GM23338 (cell line): ENCODE measurements around the gene ADORA2A. TPM values are rescaled to one million over a fixed set of nuclear protein-coding genes. Genes with fewer than 3 reads are reported as not detected.

ENCODE experiments used
- ATAC-seq: fragments of 200-7000 bp; cut with Tn5 transposase; 3 replicates; pipeline ENCODE4 v1.9.1; 2020
- DNase-seq: peaks from one replicate; pipeline ENCODE4 v3.0.0-alpha.2; 2015; ENCODE audit warnings: low spot score
- H2AFZ ChIP-seq: fragments of 200-600 bp; sonication (generic); 2 replicates; pipeline ENCODE4 v1.8.0; 2016; ENCODE audit warnings: antibody characterized with exemption, mild to moderate bottlenecking, moderate library complexity
- H3F3A ChIP-seq: fragments of 200-600 bp; sonication (generic); replicated peaks from 2 replicates; pipeline ENCODE4 v1.8.0; 2017; ENCODE audit warnings: antibody characterized with exemption, mixed run types, low read depth
- H3K27ac ChIP-seq: fragments of 200-600 bp; sonication (generic); 2 replicates; pipeline ENCODE4 v1.6.1; 2016; ENCODE audit warnings: low read depth
- H3K27me3 ChIP-seq: fragments of 200-600 bp; sonication (generic); 2 replicates; pipeline ENCODE4 v1.8.0; 2016; ENCODE audit warnings: mild to moderate bottlenecking, mixed run types, moderate library complexity; ENCODE audit not compliant: insufficient read depth
- H3K36me3 ChIP-seq: fragments of 200-600 bp; sonication (generic); 2 replicates; pipeline ENCODE4 v1.8.0; 2016; ENCODE audit warnings: mild to moderate bottlenecking; ENCODE audit not compliant: insufficient read depth
- H3K4me1 ChIP-seq: fragments of 200-600 bp; sonication (generic); 2 replicates; pipeline ENCODE4 v1.8.0; 2016; ENCODE audit warnings: mild to moderate bottlenecking, moderate library complexity; ENCODE audit not compliant: insufficient read depth
- H3K4me2 ChIP-seq: fragments of 200-600 bp; sonication (generic); 2 replicates; pipeline ENCODE4 v1.7.1; 2017; ENCODE audit warnings: mixed run types
- H3K4me3 ChIP-seq: fragments of 200-600 bp; sonication (generic); 2 replicates; pipeline ENCODE4 v1.6.1; 2016; ENCODE audit warnings: mixed run types
- H3K79me2 ChIP-seq: fragments of 200-600 bp; sonication (generic); replicated peaks from 2 replicates; pipeline ENCODE4 v1.8.0; 2017; ENCODE audit warnings: mild to moderate bottlenecking; ENCODE audit not compliant: insufficient read depth
- H3K9me2 ChIP-seq: fragments of 200-600 bp; sonication (generic); 2 replicates; pipeline ENCODE4 v1.8.0; 2017; ENCODE audit not compliant: insufficient read depth
- H4K20me1 ChIP-seq: fragments of 200-600 bp; sonication (generic); replicated peaks from 2 replicates; pipeline ENCODE4 v1.8.0; 2017; ENCODE audit warnings: mild to moderate bottlenecking; ENCODE audit not compliant: insufficient read depth
- H3K27ac Mint-ChIP-seq: 2 replicates; pipeline ENCODE4 v1.8.0; 2020; ENCODE audit warnings: inconsistent platforms, mild to moderate bottlenecking, moderate library complexity, mixed read lengths
- H3K27me3 Mint-ChIP-seq: 3 replicates; pipeline ENCODE4 v1.8.0; 2022; ENCODE audit warnings: low read depth, mild to moderate bottlenecking, moderate library complexity, mixed read lengths, inconsistent platforms; ENCODE audit not compliant: insufficient read depth, poor library complexity
- H3K36me3 Mint-ChIP-seq: 3 replicates; pipeline ENCODE4 v1.8.0; 2021; ENCODE audit warnings: low read depth, mild to moderate bottlenecking, inconsistent platforms, moderate library complexity, mixed read lengths
- H3K4me1 Mint-ChIP-seq: 3 replicates; pipeline ENCODE4 v1.8.0; 2020; ENCODE audit warnings: mild to moderate bottlenecking, inconsistent platforms, mixed read lengths
- H3K4me3 Mint-ChIP-seq: 3 replicates; pipeline ENCODE4 v1.8.0; 2021; ENCODE audit warnings: moderate library complexity, mild to moderate bottlenecking, inconsistent platforms, mixed read lengths
- H3K9me3 Mint-ChIP-seq: 3 replicates; pipeline ENCODE4 v1.8.0; 2020; ENCODE audit warnings: moderate library complexity, mild to moderate bottlenecking, inconsistent platforms, mixed read lengths
- CREB1 ChIP-seq: fragments of 250-450 bp; sonication (Bioruptor Pico); IDR thresholded peaks from 2 replicates; pipeline ENCODE4 v1.5.0; 2020; ENCODE audit warnings: low read depth, mild to moderate bottlenecking, moderate library complexity
- CTCF ChIP-seq, 2 experiments: fragments of 200-600 bp in 1 of 2; sonication (generic) in 1 of 2; conservative IDR thresholded peaks; 2 replicates each; pipeline versions ENCODE4 v1.5.1 to v1.6.1; 2016 to 2017; ENCODE audit warnings: antibody characterized with exemption in 2 of 2, low read depth in 2 of 2, mild to moderate bottlenecking in 2 of 2, moderate library complexity in 1 of 2
- ETS1 ChIP-seq: IDR thresholded peaks from 2 replicates; pipeline ENCODE4 v1.6.1; 2016; ENCODE audit warnings: antibody characterized with exemption
- EZH2 ChIP-seq: fragments of 200-600 bp; sonication (generic); IDR thresholded peaks from one replicate; pipeline ENCODE4 v1.8.0; 2017; ENCODE audit warnings: antibody characterized with exemption, mild to moderate bottlenecking, low read depth; ENCODE audit not compliant: unreplicated experiment
- EZH2phosphoT487 ChIP-seq: fragments of 200-600 bp; sonication (generic); IDR thresholded peaks from one replicate; pipeline ENCODE4 v1.8.1; 2018; ENCODE audit warnings: antibody characterized with exemption; ENCODE audit not compliant: unreplicated experiment
- JUNB ChIP-seq: IDR thresholded peaks from one replicate; pipeline ENCODE4 v1.6.1; 2016; ENCODE audit warnings: antibody characterized with exemption; ENCODE audit not compliant: unreplicated experiment
- POLR2AphosphoS5 ChIP-seq: IDR thresholded peaks from 2 replicates; pipeline ENCODE4 v1.6.1; 2016; ENCODE audit warnings: antibody characterized with exemption, low read depth
- REST ChIP-seq: IDR thresholded peaks from one replicate; pipeline ENCODE4 v1.6.1; 2018; ENCODE audit warnings: antibody characterized with exemption; ENCODE audit not compliant: unreplicated experiment
- STAT1 ChIP-seq: IDR thresholded peaks from one replicate; pipeline ENCODE4 v1.6.1; 2016; ENCODE audit warnings: antibody characterized with exemption; ENCODE audit not compliant: unreplicated experiment
- ZNF331 ChIP-seq: fragments of 250-450 bp; sonication (Bioruptor Pico); IDR thresholded peaks from 2 replicates; pipeline ENCODE4 v1.5.0; 2020; ENCODE audit warnings: low read depth, mild to moderate bottlenecking, moderate library complexity
- polyA plus RNA-seq: library from polyadenylated mRNA; unstranded; fragments of >200 nt; fragmentation: Nextera tagmentation; extraction: Ambion mirVana; gene quantifications from 2 replicates; pipeline ENCODE4 v1.2.1, GENCODE V29; 2016
- total RNA-seq: library from RNA; depleted of rRNA; stranded (reverse); fragments of >200 nt; shearing (Covaris generic); gene quantifications from 2 replicates; pipeline ENCODE4 v1.2.3, GENCODE V29; 2014

ADORA2A gene
- total and polyA plus RNA-seq, 2 experiments from 2014 or later: 4.1 to 13.5 TPM

- Histone ChIP-seq H3F3A (no peaks in the 10 kb centered on the region), H3K27ac (no peak overlapping the region), H4K20me1 (no peaks in the 10 kb centered on the region), H3K36me3 (no peaks in the 10 kb centered on the region), H3K9me2 (no peaks in the 10 kb centered on the region), H2AFZ (no peak overlapping the region), H3K79me2 (no peaks in the 10 kb centered on the region), H3K27me3 (no peaks in the 10 kb centered on the region), H3K4me3 (no peak overlapping the region), H3K4me1 (peaks cover 9% of the 10 kb centered on the region), H3K4me2 (no peak overlapping the region)
- ATAC-seq: no peak
- no peak for DNase-seq
- Mint-ChIP-seq H3K36me3 (no peaks in the 10 kb centered on the region), H3K4me1 (peaks cover 8% of the 10 kb centered on the region; the same call in 2 of the 3 replicates), H3K9me3 (no peaks in the 10 kb centered on the region), H3K27me3 (no peaks in the 10 kb centered on the region), H3K27ac (no peak overlapping the region), H3K4me3 (no peak overlapping the region)
- TF ChIP-seq EZH2 (no peak), CREB1 (CRISPR knock-in tag) (no peak), ZNF331 (CRISPR knock-in tag) (no peak), CTCF (conservative IDR thresholded peaks at IDR 0.05; ENCODE audit: low read depth in 2 of 2) (no peak), ETS1 (no peak), POLR2AphosphoS5 (no peak), REST (no peak)
Measured at GRCh38 chr22:24455751-24456426, 28.5 kb downstream of the ADORA2A start.

GRCh38 chr22:24457894-24458420 is 30.6 kb downstream of the ADORA2A start:
- H3K4me2 ChIP-seq: no peak overlapping the region
- no peaks in the 10 kb centered on the region for H3K27me3 Mint-ChIP-seq
- H3K27me3 ChIP-seq: no peaks in the 10 kb centered on the region
- no peaks in the 10 kb centered on the region for H3K9me3 Mint-ChIP-seq
- no peak overlapping the region for H2AFZ ChIP-seq
- H3K4me1 Mint-ChIP-seq: peaks cover 8% of the 10 kb centered on the region; the same call in 2 of the 3 replicates
- no peaks in the 10 kb centered on the region for H4K20me1 ChIP-seq
- H3K27ac ChIP-seq: no peak overlapping the region
- no peaks in the 10 kb centered on the region for H3K9me2 ChIP-seq
- ATAC-seq (no peak), DNase-seq (no peak)
- no peaks in the 10 kb centered on the region for H3K36me3 Mint-ChIP-seq
- no peak overlapping the region for H3K4me3 Mint-ChIP-seq
- H3F3A ChIP-seq: no peaks in the 10 kb centered on the region
- no peak overlapping the region for H3K27ac Mint-ChIP-seq
- H3K36me3 ChIP-seq: no peaks in the 10 kb centered on the region
- H3K4me3 ChIP-seq: no peak overlapping the region
- no peaks in the 10 kb centered on the region for H3K79me2 ChIP-seq
- peaks cover 8% of the 10 kb centered on the region for H3K4me1 ChIP-seq
- TF ChIP-seq ETS1 (no peak), EZH2phosphoT487 (no peak), STAT1 (no peak), ZNF331 (CRISPR knock-in tag) (no peak), EZH2 (no peak), JUNB (no peak), CTCF (conservative IDR thresholded peaks at IDR 0.05; ENCODE audit: low read depth in 2 of 2) (no peak)
